H1 (cell line): ENCODE results near the gene ADD1. TPM values are rescaled to one million over a fixed set of nuclear protein-coding genes. Genes with fewer than 3 reads are reported as not detected.

ENCODE experiments used
- CTCF ChIA-PET: fragments of 300-600 bp; sonication (Branson Sonifier 250); formaldehyde crosslinking; loops from one replicate; lab custom pipeline; 2021; ENCODE audit not compliant: partially characterized antibody; lab: Charles Lee
- POLR2A ChIA-PET: fragments of 300-600 bp; sonication (Branson Sonifier 250); formaldehyde crosslinking; loops from one replicate; lab custom pipeline; 2021; ENCODE audit warnings: inconsistent platforms; ENCODE audit not compliant: partially characterized antibody; lab: Charles Lee
- DNase-seq, 2 experiments: peaks; one replicate each; pipeline versions ENCODE4 v3.0.0 to v3.0.0-alpha.2; 2010 to 2022; ENCODE audit warnings: low spot score in 2 of 2, low read depth in 1 of 2, mixed read lengths in 1 of 2
- FAIRE-seq: peaks from 2 replicates; lab custom pipeline; 2011; peaks lifted over from hg19 to GRCh38; lab: Jason Lieb, UNC
- H2AFZ ChIP-seq: 2 replicates; pipeline ENCODE4 v1.8.1; 2012; ENCODE audit warnings: low read length, inconsistent platforms
- H2AK5ac ChIP-seq: 2 replicates; pipeline ENCODE4 v1.6.1; 2013; ENCODE audit warnings: low read depth, low read length
- H2BK120ac ChIP-seq: replicated peaks from 2 replicates; pipeline ENCODE3; 2013; ENCODE audit warnings: low read depth, low read length, inconsistent platforms
- H2BK12ac ChIP-seq: 2 replicates; pipeline ENCODE4 v1.6.1; 2013; ENCODE audit warnings: low read depth, low read length
- H2BK15ac ChIP-seq: 2 replicates; pipeline ENCODE4 v1.6.1; 2013; ENCODE audit warnings: low read length
- H2BK20ac ChIP-seq: 2 replicates; pipeline ENCODE4 v1.6.1; 2013; ENCODE audit warnings: low read length
- H2BK5ac ChIP-seq: 2 replicates; pipeline ENCODE4 v1.6.1; 2013; ENCODE audit warnings: low read depth, low read length
- H3K14ac ChIP-seq: 2 replicates; pipeline ENCODE4 v1.6.1; 2013; ENCODE audit warnings: inconsistent platforms; ENCODE audit not compliant: insufficient read length
- H3K18ac ChIP-seq: 2 replicates; pipeline ENCODE4 v1.6.1; 2013; ENCODE audit warnings: low read length; ENCODE audit errors: extremely low read depth
- H3K23ac ChIP-seq: 2 replicates; pipeline ENCODE4 v1.6.1; 2013; ENCODE audit warnings: inconsistent platforms; ENCODE audit not compliant: insufficient read length
- H3K23me2 ChIP-seq: 2 replicates; pipeline ENCODE4 v1.6.1; 2013; ENCODE audit warnings: low read depth, low read length
- H3K27ac ChIP-seq: 2 replicates; pipeline ENCODE4 v1.6.1; 2011; ENCODE audit warnings: low read depth, low read length, inconsistent platforms
- H3K27me3 ChIP-seq, 4 experiments: replicated peaks in 1 of 4; 1 replicate in 1 of 4; 2 replicates in 3 of 4; pipeline versions ENCODE4 v1.6.1 to v1.8.1; 2011 to 2013; ENCODE audit warnings: low read length in 3 of 4, mild to moderate bottlenecking in 3 of 4, inconsistent platforms in 2 of 4, mixed read lengths in 2 of 4, moderate library complexity in 1 of 4; ENCODE audit not compliant: control insufficient read depth in 3 of 4, insufficient read depth in 3 of 4; ENCODE audit errors: extremely low read depth in 1 of 4
- H3K36me3 ChIP-seq, 4 experiments: 2 replicates each; pipeline versions ENCODE4 v1.6.1 to v1.8.1; 2011 to 2013; ENCODE audit warnings: mild to moderate bottlenecking in 4 of 4, low read length in 3 of 4, moderate library complexity in 2 of 4, control low read depth in 1 of 4, inconsistent platforms in 1 of 4; ENCODE audit not compliant: insufficient read depth in 4 of 4, control insufficient read depth in 2 of 4
- H3K4ac ChIP-seq: replicated peaks from 2 replicates; pipeline ENCODE3; 2013; ENCODE audit warnings: low read length, low read depth, mixed read lengths, inconsistent platforms; ENCODE audit not compliant: insufficient read length
- H3K4me1 ChIP-seq, 4 experiments: replicated peaks in 1 of 4; 1 replicate in 1 of 4; 2 replicates in 3 of 4; pipeline versions ENCODE4 v1.6.1 to v1.8.1; 2011 to 2013; ENCODE audit warnings: low read length in 3 of 4, inconsistent platforms in 2 of 4, mixed read lengths in 1 of 4; ENCODE audit not compliant: insufficient read depth in 4 of 4, control insufficient read depth in 3 of 4
- H3K4me2 ChIP-seq, 2 experiments: 2 replicates each; pipeline versions ENCODE4 v1.6.1 to v1.8.1; 2011 to 2013; ENCODE audit warnings: low read depth in 2 of 2, low read length in 2 of 2, control low read depth in 1 of 2, inconsistent platforms in 1 of 2, mild to moderate bottlenecking in 1 of 2; ENCODE audit not compliant: insufficient read depth in 1 of 2
- H3K4me3 ChIP-seq, 4 experiments: fragments of 200-600, 300-600 bp in 1 of 4; sonication (generic), shearing (Covaris generic), sonication (Bioruptor Twin) in 1 of 4; 2 replicates each; pipeline versions ENCODE4 v1.5.1 to v1.8.1; 2011 to 2016; ENCODE audit warnings: low read length in 4 of 4, low read depth in 3 of 4, control low read depth in 2 of 4, inconsistent platforms in 2 of 4, mild to moderate bottlenecking in 2 of 4, mixed read lengths in 1 of 4, moderate library complexity in 1 of 4; ENCODE audit not compliant: insufficient read depth in 2 of 4; ENCODE audit errors: extremely low read depth in 1 of 4
- H3K56ac ChIP-seq: replicated peaks from 2 replicates; pipeline ENCODE3; 2013; ENCODE audit warnings: low read depth, mild to moderate bottlenecking, mixed read lengths, low read length, inconsistent platforms; ENCODE audit not compliant: insufficient read length
- H3K79me1 ChIP-seq: 2 replicates; pipeline ENCODE4 v1.6.1; 2013; ENCODE audit warnings: low read depth, low read length, control low read depth
- H3K79me2 ChIP-seq, 2 experiments: 2 replicates each; pipeline versions ENCODE4 v1.6.1 to v1.8.1; 2012 to 2013; ENCODE audit warnings: low read length in 2 of 2, mild to moderate bottlenecking in 2 of 2, inconsistent platforms in 1 of 2; ENCODE audit not compliant: insufficient read depth in 2 of 2, control insufficient read depth in 1 of 2
- H3K9ac ChIP-seq, 4 experiments: replicated peaks in 1 of 4; 1 replicate in 1 of 4; 2 replicates in 3 of 4; pipeline versions ENCODE4 v1.6.1 to v1.8.1; 2011 to 2013; ENCODE audit warnings: low read depth in 3 of 4, low read length in 3 of 4, control low read depth in 2 of 4, mild to moderate bottlenecking in 2 of 4, moderate library complexity in 2 of 4, inconsistent platforms in 1 of 4; ENCODE audit errors: extremely low read depth in 1 of 4
- H3K9me3 ChIP-seq, 2 experiments: 2 replicates each; pipeline versions ENCODE4 v1.6.1 to v1.8.1; 2012 to 2013; ENCODE audit warnings: mild to moderate bottlenecking in 2 of 2, moderate library complexity in 2 of 2, control low read depth in 1 of 2, inconsistent platforms in 1 of 2, low read depth in 1 of 2, low read length in 1 of 2, mixed read lengths in 1 of 2; ENCODE audit not compliant: insufficient read depth in 2 of 2
- H4K20me1 ChIP-seq, 2 experiments: replicated peaks in 1 of 2; 2 replicates each; pipeline versions ENCODE3 to v1.8.1; 2011 to 2013; ENCODE audit warnings: inconsistent platforms in 2 of 2, low read length in 2 of 2, mild to moderate bottlenecking in 1 of 2; ENCODE audit not compliant: insufficient read depth in 2 of 2, control insufficient read depth in 1 of 2
- H4K5ac ChIP-seq: 2 replicates; pipeline ENCODE4 v1.6.1; 2013; ENCODE audit warnings: low read length, low read depth, mixed read lengths, inconsistent platforms; ENCODE audit not compliant: insufficient read length
- H4K8ac ChIP-seq: 2 replicates; pipeline ENCODE4 v1.8.0; 2013; ENCODE audit warnings: mild to moderate bottlenecking, moderate library complexity, low read length, inconsistent platforms; ENCODE audit not compliant: insufficient read depth; ENCODE audit errors: extremely low read depth
- H4K91ac ChIP-seq: replicated peaks from 2 replicates; pipeline ENCODE3; 2013; ENCODE audit warnings: low read length, mixed read lengths, inconsistent platforms; ENCODE audit not compliant: insufficient read length
- BRCA1 ChIP-seq: IDR thresholded peaks from 2 replicates; pipeline ENCODE4 v1.6.1; 2012; ENCODE audit warnings: low read depth, low read length, improper control_type of control experiment
- E2F6 ChIP-seq: IDR thresholded peaks from 2 replicates; pipeline ENCODE4 v1.6.1; 2012; ENCODE audit warnings: inconsistent platforms
- GABPA ChIP-seq: IDR thresholded peaks from 2 replicates; pipeline ENCODE4 v1.6.1; 2011; ENCODE audit warnings: mild to moderate bottlenecking, low read length, moderate library complexity, borderline replicate concordance; ENCODE audit not compliant: insufficient read depth
- HDAC2 ChIP-seq, 2 experiments: fragments of 300-600 bp in 1 of 2; sonication (generic) in 1 of 2; IDR thresholded peaks; 2 replicates each; pipeline ENCODE4 v1.6.1; 2011 to 2012; ENCODE audit warnings: low read depth in 2 of 2, low read length in 2 of 2, mild to moderate bottlenecking in 2 of 2, moderate library complexity in 2 of 2, borderline replicate concordance in 1 of 2, inconsistent platforms in 1 of 2
- KDM1A ChIP-seq: fragments of 200-600, 300-600 bp; sonication (generic); IDR thresholded peaks from 2 replicates; pipeline ENCODE4 v1.7.1; 2016; ENCODE audit warnings: mild to moderate bottlenecking, low read length, borderline replicate concordance
- KDM5A ChIP-seq: fragments of 200-600 bp; IDR thresholded peaks from 2 replicates; pipeline ENCODE4 v1.7.1; 2012; ENCODE audit warnings: mild to moderate bottlenecking, low read length, inconsistent platforms, mixed read lengths
- POLR2A ChIP-seq, 2 experiments: IDR thresholded peaks; 1 replicate in 1 of 2; 2 replicates in 1 of 2; pipeline ENCODE4 v1.6.1; 2011; ENCODE audit warnings: low read depth in 2 of 2, low read length in 2 of 2, mild to moderate bottlenecking in 2 of 2; ENCODE audit errors: control extremely low read depth in 1 of 2
- RBBP5 ChIP-seq: IDR thresholded peaks from 2 replicates; pipeline ENCODE4 v1.7.1; 2012; ENCODE audit warnings: low read depth, mild to moderate bottlenecking, inconsistent platforms, low read length, moderate library complexity, borderline replicate concordance
- RXRA ChIP-seq: IDR thresholded peaks from 2 replicates; pipeline ENCODE4 v1.6.1; 2011; ENCODE audit warnings: low read depth, mild to moderate bottlenecking, low read length, moderate library complexity; ENCODE audit not compliant: insufficient read depth
- SIN3A ChIP-seq, 2 experiments: IDR thresholded peaks in 1 of 2; conservative IDR thresholded peaks in 1 of 2; 2 replicates each; pipeline ENCODE4 v1.6.1; 2011 to 2012; ENCODE audit warnings: low read length in 2 of 2, improper control_type of control experiment in 1 of 2, low read depth in 1 of 2, mild to moderate bottlenecking in 1 of 2
- SIRT6 ChIP-seq: IDR thresholded peaks from one replicate; pipeline ENCODE4 v1.7.1; 2012; ENCODE audit warnings: low read length, inconsistent platforms
- SP2 ChIP-seq: IDR thresholded peaks from 2 replicates; pipeline ENCODE4 v1.6.1; 2012; ENCODE audit warnings: mild to moderate bottlenecking, low read length, inconsistent platforms
- SP4 ChIP-seq: IDR thresholded peaks from 2 replicates; pipeline ENCODE4 v1.6.1; 2012; ENCODE audit warnings: low read length, inconsistent platforms
- YY1 ChIP-seq: IDR thresholded peaks from 2 replicates; pipeline ENCODE4 v1.6.1; 2011; ENCODE audit warnings: low read depth, mild to moderate bottlenecking, low read length
- WGBS, 2 experiments: shearing (Covaris generic) in 1 of 2; methylation state at CpG; one replicate each; pipeline versions ENCODE4 v1.1.6 to v1.1.7; 2013 to 2015; ENCODE audit warnings: low lambda C conversion rate in 2 of 2, mixed read lengths in 2 of 2, inconsistent platforms in 1 of 2, low coverage in 1 of 2, missing lambda C conversion rate in 1 of 2; ENCODE audit not compliant: insufficient replicate concordance in 2 of 2, insufficient coverage in 1 of 2, insufficient read length in 1 of 2; ENCODE audit errors: extremely low coverage in 1 of 2, missing lambda C conversion rate in 1 of 2; 5-methylcytosine and 5-hydroxymethylcytosine counted together
- polyA plus RNA-seq, 7 experiments: library from polyadenylated mRNA; depleted of rRNA in 3 of 7; stranded (reverse) in 5 of 7; unstranded in 2 of 7; fragments of >200 nt in 5 of 7; fragments of 200-250 nt in 2 of 7; gene quantifications; 1 replicate in 5 of 7; 2 replicates in 1 of 7; 4 replicates in 1 of 7; pipeline versions ENCODE4 v1.2.1 to v1.2.3, GENCODE V29; 2011 to 2013; ENCODE audit warnings: missing spikeins in 2 of 7, mixed read lengths in 2 of 7
- total RNA-seq: library from RNA; stranded (reverse); fragmentation: NEBNext Ultra II Directional; extraction: Animal tissue kit (Norgen Biotek cat#: 25700); gene quantifications from 2 replicates; pipeline ENCODE4 v1.2.1, GENCODE V29; 2021

ADD1 gene
- total and polyA plus RNA-seq, 2 of the 8 experiments (the other 6 are each of a cell fraction or from before 2014, with no cell fraction given), result 113 to 143 TPM

GRCh38 chr4:2893772-2894171 is 50.1 kb downstream of the ADD1 start:
- no peak overlapping the region for H3K9ac ChIP-seq
- H3K4me3 ChIP-seq, result no peak overlapping the region
- no peak overlapping the region for H3K56ac ChIP-seq
- FAIRE-seq, result no peak
- H3K23ac ChIP-seq, result no peak overlapping the region
- no peaks in the 10 kb centered on the region; the same call in 1 of the 2 replicates for H3K79me1 ChIP-seq
- no peak overlapping the region for H3K14ac ChIP-seq
- ChIA-PET POLR2A (interaction anchor here (1.2 kb wide), 1 partner anchor 14 kb away, joined by 3 read pairs; no protein-coding TSS in a partner anchor), CTCF (interaction anchor here (1.2 kb wide), 1 partner anchor 23 kb away, joined by 3 read pairs; no protein-coding TSS in a partner anchor)
- H3K9me3 ChIP-seq, result no peaks in the 10 kb centered on the region
- H3K18ac ChIP-seq, result no peak overlapping the region
- H4K5ac ChIP-seq, result no peak overlapping the region
- H3K27me3 ChIP-seq, result no peaks in the 10 kb centered on the region
- no peak for DNase-seq
- H2BK12ac ChIP-seq, result no peak overlapping the region
- H3K27ac ChIP-seq, result no peak overlapping the region
- H4K8ac ChIP-seq, result no peak overlapping the region
- peaks cover 8 to 34% (median 15%) of the 10 kb centered on the region in 4 experiments; a peak in 7 of 8 replicates for H3K36me3 ChIP-seq
- H4K91ac ChIP-seq, result no peak overlapping the region
- no peak overlapping the region for H2BK15ac ChIP-seq
- H3K79me2 ChIP-seq, result no peaks in the 10 kb centered on the region
- H3K23me2 ChIP-seq, result no peaks in the 10 kb centered on the region
- H3K4me1 ChIP-seq, result no peaks in the 10 kb centered on the region
- no peak overlapping the region for H2AK5ac ChIP-seq
- 87% methylated on average over 5 of the region's 5 CpGs; no CpG with 5 or more reads in 1 of the 2 experiments for WGBS, 2 experiments
- no peak overlapping the region for H2BK20ac ChIP-seq
- H2BK5ac ChIP-seq, result no peak overlapping the region
- no peak overlapping the region for H2BK120ac ChIP-seq
- H3K4ac ChIP-seq, result no peak overlapping the region
- H2AFZ ChIP-seq, result no peak overlapping the region
- H3K4me2 ChIP-seq, result no peak overlapping the region
- H4K20me1 ChIP-seq, result no peaks in the 10 kb centered on the region
- TF ChIP-seq RXRA (no peak), BRCA1 (no peak), GABPA (no peak), KDM5A (no peak), POLR2A (IDR thresholded peaks at IDR 0.05; ENCODE audit: control extremely low read depth in 1 of 2, low read depth in 2 of 2, low read length in 2 of 2) (no peak), SIRT6 (no peak), SP4 (no peak), KDM1A (no peak), YY1 (no peak), RBBP5 (no peak), SP2 (no peak), HDAC2 (IDR thresholded peaks at IDR 0.05; ENCODE audit: borderline replicate concordance in 1 of 2, low read depth in 2 of 2, low read length in 2 of 2) (no peak), E2F6 (no peak), SIN3A (conservative IDR thresholded peaks at IDR 0.05 in 1 of 2, IDR thresholded peaks at IDR 0.05 in 1 of 2; ENCODE audit: low read depth in 1 of 2, low read length in 2 of 2) (no peak)
